Kidney glomerular epithelial cell (primary cell): ENCODE measurements around the gene TRIM24.

Experiments used
- DNase-seq: peaks from one replicate; lab custom pipeline; 2025; lab: John Stamatoyannopoulos, UW

Gene TRIM24

DNA sequence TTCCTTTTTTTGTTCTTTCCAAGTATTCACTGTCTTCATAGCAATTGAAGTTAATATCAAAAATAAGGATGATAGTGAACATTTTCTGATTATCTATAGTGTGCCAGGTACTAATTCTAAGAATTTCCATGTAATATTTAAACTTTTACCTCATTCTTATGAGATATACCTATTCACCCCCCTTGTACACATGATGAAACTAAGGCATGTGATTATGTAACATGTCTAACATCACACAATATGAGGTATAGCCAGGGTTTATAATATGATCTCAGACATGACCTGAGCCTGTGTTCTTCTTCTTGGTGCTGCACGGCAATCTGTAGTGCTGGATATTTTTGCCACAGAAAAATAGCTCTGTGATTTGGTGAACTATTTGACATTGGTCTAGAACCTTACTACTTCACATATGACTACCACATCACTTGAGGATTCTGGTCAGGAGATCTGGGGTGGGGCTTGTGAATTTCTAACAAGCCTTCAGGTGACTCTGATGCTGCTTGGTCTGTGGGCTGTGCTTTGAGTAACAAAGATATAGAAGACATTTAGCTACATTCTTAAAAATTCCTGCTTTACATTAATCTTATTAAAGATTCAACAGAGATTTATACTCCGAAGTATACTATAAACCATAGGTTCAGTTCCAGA, 79.1 kb downstream of the TRIM24 start:
- DNase-seq, result no peak

DNA sequence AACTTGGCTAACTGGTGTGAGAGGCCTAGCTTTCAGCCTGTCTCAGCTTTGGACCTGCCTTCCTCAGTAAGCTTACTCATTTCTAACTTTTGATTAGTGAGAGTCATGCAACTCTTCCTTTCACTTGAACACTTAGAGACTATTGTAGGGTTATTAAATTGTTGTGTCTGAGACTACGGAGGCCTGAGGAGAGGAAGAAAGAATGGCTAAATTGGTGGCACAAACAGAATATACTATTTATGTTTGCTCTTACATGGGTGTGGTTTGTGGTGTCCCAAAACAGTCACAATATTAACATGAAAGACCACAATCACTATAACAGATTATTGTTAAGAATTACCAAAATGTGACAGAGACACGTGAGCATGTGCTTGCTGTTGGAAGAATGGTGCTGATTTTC, 82.1 kb downstream of the TRIM24 start:
- no peak for DNase-seq

DNA sequence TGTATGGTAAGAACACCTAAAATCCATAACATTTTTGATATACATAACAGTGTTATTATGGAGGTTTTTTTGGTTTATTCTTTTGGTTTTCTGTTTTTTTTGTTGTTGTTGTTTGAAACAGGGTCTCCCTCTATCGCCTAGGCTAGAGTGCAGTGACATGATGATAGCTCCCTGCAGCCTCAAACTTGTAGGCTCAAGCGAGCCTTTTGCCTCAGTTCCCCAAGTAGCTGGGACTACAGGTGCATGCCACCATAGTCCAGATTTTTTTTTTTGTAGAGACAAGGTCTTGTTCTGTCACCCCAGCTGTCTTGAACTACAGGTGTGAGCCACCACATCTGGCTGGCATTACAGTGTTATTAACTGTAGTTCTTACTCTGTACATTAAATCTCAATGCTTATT, 83.7 kb downstream of the TRIM24 start:
- no peak for DNase-seq

DNA sequence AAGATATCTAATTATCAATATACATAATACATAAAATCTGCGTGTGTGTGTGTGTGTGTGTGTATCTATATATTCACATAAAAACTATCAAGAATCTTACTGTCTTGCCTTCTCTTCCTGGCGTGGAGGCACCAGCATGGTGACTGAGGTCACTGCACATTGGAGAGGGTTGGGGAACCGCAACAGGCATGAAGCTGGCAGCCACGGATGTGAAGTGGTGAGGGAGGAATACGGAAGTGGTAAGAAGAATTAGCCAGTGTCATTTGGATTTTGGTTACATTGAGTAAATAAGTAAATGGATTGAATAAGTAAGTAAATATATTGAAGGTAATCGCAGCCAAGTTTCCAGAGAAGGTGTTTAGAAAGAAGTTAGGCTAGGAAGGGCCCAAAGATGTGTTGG, 85.1 kb downstream of the TRIM24 start:
- DNase-seq, result no peak

DNA sequence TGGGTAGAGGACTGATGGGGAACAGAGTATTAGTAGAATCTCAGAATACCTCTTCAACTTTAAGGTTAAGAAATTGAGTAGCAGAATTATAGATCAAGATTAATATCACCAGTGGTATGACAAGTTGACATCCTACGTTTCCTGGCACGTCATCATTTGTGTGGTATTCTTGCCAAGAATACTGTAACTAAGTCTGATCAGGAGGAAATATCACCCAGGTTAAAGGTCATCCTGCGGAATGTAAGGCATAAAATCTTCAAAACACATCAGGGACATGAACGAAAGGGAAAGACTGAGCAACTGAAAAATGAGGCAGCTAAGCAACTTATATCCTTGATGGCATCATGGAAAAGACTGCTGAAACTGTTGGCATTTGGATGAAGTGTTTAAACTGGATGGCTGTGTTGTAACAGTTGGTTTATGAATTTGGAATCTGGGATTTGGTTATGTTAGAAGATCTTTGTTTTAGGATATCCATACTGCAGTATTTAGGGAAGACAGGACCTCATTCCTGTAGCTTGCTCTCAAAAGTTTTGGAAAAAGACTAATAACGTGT, 86.1 kb downstream of the TRIM24 start:
- DNase-seq, result no peak

DNA sequence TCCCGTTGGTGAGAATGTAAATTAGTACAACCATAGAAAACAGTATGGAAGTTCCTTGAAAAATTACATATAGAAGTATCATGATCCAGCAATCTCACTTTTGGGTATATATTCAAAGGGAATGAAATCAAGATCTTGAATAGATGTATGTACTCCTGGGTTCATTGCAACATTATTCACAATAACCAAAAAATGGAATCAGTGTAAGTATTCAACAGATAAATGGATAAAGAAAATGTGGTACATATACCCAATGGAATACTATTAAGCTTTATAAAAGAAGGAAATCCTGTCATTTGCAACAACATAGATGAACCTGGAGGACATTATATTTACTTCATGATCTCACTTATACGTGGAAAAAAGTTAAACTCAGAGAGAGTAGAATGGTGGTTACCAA, 86.8 kb downstream of the TRIM24 start:
- no peak for DNase-seq

DNA sequence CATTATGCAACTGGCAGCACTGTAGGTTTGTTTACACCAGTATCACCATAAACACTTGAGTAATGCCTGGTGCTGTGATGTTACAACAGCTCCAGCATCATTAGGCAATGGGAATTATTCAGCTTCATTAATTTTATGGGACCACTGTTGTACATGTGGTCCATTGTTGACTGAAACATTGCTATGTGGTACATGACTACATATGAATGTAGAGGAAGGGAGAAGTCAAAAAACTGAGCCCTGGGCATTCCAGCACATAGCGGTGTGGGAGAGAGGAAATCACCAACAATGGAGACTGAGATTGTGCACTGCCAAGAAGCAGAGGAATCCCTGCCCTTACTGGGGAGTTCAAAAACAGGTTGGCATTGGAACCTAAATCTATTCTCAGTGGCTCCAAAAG, 89.0 kb downstream of the TRIM24 start:
- DNase-seq, result no peak

DNA sequence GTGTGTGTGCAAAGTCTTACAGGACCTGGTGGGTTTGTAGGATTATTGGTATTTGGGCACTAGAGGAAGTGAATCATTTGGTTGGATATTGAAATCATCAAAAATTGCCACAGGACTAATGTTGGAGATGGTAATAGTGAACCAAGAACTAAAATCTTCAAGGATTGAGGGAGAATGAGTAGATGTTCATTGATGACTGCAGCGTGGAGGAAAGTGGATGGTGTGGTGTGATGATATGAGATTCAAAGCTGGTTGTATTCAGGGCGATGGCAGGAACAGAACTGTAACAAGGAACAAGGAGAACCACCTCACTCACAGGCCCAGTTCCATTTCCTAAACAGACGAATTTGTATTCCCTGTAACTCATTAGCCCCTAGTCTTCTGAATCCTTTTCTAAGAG, 90.3 kb downstream of the TRIM24 start:
- DNase-seq, result no peak

DNA sequence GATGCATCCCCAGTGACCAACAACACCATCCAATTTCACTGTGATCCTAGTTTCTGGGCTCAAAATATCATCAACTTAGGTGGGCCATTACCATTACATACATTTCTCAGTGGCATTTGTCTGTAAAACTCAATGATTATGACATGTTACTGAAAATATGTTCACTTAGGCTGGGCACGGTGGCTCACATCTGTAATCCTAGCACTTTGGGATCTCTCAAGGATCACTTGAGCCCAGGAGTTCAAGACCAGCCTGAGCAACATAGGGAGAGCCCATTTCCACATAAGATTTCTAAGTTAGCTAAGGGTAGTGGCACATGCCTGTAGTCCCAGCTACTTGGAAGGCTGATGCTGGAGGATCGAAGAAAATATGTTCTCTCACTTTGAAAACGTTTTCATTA, 91.0 kb downstream of the TRIM24 start:
- no peak for DNase-seq

DNA sequence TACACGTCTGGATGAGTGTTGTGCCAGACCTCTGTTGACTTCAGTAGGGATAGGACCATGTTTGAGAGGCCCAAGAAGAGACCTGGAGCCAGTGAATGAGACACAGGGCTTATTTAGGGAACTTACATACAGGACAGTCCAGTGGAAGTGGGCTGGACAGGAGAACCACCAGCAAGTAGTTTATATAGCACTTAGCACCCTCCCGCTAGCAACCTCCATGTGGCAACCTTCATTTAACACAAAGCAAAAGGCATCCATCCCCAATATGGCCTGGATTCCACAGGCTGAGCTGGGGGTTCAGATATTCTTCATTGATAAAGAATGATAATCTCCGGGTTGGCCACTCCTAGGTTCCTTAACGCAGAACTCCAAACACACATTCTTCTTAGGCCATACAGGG, 93.7 kb downstream of the TRIM24 start:
- no peak for DNase-seq

DNA sequence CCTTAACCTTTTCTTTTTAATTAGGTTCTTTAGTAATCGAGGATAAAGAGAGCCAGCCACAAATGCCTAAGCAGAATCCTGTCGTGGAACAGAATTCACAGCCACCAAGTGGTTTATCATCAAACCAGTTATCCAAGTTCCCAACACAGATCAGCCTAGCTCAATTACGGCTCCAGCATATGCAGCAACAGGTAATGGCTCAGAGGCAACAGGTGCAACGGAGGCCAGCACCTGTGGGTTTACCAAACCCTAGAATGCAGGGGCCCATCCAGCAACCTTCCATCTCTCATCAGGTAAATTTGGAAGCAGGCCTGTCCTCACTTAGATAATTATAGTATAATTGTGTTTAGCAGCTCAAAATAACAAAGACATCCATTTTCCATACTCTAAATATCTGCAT, 94.6 kb downstream of the TRIM24 start:
- no peak for DNase-seq

DNA sequence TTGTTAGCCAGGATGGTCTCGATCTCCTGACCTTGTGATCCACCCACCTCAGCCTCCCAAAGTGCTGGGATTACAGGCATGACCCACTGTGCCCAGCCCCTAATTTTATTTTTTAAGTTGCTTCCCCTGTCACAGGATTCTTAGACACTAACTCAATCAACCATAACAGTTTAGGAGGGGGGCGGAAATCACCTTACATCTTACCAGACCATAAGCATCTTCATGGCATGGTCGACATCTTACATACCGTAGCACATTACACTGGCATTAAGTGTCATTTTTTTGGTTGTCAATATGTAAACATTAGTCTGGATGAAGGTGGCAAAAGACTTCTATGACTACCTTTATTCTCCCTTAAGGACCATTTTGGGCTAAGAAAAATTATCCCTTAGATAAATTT, 95.6 kb downstream of the TRIM24 start:
- no peak for DNase-seq

DNA sequence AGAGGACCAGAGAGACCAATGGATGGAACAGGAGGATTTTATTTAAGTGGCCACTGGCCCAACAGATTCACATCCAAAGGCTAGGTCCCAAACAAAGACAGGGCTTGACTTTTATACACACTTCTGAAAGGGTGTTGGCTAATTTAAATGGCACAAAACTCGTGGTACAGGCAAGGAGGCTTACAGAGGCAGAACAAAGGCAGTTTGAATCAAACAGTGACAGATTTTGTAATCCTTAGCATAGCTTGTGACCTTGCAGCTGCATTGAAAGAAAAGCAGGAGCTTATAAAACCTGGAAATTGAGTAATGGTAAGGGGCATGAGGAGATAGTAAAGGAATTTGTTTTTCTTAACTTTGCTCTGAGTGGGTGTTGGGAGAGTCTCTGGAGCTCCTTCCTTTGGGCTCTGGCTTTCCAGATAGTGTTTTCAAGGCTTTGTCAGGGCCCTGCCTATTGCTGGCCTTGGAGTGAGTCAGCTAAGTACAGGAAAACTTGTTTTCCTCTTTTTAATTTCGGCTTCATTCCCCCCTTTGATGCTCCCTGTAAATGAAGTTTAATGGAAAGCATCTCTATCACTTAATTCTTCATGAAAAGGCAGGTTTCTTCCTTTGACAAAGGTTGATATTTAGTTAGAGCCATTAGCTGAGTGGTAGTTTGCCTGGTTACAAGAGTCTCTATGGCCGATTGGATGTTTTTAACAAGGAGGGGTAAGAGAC, 96.9 kb downstream of the TRIM24 start:
- no peak for DNase-seq

DNA sequence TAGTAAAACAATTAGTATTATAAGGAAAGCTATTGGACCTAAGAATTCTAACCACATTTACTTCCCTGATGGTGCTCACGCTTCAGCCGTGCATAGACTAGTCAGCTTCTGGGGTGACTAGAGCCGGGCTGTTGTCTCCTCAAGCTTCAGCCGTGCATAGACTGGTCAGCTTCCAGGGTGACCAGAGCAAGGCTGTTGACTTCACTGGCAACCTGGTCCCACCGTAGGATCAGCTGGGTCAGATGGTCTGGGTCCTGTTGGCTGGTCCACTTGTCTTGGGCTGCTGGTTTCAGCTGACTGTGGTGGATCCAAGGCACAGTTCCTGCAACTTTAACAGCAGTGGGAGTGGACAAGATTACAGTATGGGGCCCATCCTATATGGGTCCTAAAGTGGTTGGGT, 99.4 kb downstream of the TRIM24 start:
- no peak for DNase-seq

DNA sequence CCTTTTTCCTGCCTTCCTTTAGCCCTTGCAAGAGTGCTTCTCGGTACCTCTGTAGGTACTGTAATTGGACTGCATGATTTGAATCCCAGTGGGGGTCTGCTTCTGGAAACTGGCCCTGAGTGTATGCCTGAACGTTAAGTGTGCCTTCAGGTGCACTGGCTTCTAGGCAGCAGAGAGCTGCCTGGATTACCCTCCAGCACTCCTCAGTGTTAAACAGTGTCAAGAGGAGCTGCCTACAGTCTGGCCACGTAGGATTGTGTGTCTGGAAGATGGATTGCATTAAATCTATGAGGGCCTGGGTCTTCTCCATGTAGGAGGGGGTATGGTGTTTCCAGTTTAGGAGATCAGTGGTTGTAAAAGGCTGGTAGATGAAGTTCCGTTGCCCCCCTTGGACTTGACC, 103.7 kb downstream of the TRIM24 start:
- DNase-seq, result no peak

DNA sequence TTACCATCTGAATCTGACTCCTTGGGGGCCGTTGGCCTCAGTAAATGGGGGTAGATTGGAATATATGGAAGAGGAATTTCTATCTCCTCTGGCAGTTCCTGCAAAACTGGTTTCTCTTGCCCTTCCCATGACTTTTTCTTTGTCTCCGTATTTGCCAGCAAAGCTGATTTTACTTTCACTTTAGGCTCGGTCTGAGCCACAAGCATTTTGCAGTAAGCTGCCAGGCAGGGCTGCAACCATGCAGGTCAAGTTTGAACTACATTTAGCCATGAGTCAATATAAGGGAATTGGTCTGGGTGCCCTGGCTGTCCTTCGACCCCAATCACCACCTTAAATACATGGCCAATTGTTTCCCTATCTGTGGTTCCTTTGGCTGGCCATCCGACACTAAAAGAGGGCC, 104.3 kb downstream of the TRIM24 start:
- no peak for DNase-seq

DNA sequence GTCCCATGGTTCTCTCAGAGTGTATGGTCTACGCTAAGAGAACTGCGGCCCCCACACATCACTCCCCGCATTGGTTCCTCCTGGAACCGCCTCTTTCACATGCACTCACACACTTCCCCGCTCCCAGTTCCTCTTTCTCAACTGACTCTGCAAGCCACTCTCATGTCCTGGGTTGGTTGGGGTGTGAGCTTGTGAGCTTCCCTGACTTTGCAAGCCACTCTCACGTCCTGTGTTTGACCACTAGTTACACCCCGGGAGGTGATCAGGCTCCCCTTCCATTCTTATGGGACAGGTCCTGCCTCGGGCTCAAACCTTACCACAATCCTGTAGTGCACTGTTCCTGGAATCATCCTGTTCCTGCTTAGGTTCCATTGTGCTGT, 105.0 kb downstream of the TRIM24 start:
- DNase-seq, result no peak

DNA sequence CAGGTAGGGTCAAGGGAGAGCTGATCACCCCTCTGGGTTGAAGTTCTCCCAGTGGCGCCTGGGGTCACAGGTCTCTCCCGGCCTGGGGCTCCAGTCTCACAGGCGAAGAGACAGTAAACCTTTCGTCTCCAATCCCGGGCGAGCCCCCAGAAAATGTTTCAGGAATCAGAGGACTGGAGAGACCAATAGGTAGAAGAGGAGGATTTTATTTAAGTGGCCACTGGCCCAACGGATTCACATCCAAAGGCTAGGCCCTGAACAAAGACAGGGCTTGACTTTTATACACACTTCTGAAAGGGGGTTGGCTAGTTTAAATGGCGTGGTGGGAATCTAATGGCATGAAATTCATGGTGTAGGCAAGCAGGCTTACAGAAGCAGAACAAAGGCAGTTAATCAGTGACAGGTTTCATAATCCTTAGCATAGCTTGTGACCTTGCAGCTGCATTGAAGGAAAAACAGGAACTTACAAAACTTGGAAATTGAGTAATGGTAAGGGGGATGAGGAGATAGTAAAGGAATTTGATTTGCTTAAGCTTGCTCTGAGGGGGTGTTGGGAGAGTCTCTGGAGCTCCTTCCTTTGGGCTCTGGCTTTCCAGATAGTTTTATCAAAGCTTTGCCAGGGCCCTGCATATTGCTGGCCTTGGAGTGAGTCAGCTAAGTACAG, 105.5 kb downstream of the TRIM24 start:
- peak; percentile 58 for DNase-seq

DNA sequence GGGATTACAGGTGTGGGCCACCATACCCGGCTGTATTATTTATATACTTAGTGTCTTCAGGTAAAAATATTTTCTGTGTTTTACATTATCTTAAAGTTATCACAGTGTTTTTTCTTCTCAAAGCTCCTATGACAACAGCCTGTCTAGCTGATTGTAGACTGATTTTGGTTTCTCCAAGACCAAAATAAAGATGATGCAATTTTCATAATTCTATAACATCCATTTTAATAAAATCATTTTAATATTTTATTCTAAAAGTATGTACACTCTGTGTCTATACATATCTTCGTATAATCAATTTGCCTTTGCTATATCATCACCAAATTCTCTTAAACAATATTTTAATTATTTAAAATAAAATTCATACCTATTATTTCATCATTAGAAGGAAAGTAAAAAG, 108.6 kb downstream of the TRIM24 start:
- DNase-seq, result no peak

DNA sequence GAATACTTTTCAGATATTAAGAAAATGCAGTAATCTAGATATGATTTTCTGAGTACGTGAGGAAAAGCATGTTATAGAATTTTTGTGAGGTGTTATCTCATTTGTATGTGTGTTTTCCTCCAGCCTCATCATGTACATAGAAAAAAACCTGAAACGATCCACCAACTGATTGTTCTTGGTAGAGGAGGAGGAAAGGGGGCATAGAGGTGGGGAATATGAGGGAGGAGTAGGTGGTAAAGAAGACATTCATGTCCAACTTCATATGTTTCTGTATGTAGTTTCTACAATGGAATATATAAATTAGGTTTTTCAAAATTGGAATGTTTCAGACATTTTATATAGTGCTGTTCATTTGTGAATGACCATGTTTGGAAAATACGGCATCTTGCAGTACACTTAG, 109.4 kb downstream of the TRIM24 start:
- DNase-seq, result no peak

DNA sequence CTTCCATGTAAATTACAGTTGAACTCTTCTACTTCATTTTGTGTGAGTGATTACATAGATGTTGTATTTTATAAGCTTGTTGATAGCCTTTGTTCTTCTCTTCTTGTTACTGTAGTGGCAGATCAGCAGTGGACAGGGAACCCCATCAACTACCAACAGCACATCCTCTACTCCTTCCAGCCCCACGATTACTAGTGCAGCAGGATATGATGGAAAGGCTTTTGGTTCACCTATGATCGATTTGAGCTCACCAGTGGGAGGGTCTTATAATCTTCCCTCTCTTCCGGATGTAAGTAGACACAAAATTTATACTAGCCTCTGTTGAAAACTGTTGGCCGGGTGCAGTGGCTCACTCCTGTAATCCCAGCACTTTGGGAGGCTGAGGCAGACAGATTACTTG, 110.7 kb downstream of the TRIM24 start:
- no peak for DNase-seq

DNA sequence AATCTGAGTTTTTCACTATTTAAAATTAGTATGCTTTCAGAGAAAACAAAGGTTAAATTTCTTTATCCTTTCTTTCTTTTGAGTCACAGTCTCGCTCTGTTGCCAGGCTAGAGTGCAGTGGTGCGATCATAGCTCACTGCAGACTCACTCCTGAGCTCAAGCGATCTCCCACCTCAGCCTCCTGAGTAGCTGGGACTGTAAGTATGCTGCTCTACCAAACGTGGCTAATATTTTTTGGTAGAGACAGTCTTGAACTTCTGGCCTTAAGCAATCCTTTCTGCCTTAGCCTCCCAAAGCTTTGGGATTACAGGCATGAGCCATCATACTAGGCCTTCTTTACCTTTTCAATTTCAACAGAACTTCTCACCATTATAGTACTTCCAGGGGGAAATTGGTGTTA, 113.7 kb downstream of the TRIM24 start:
- DNase-seq, result no peak

DNA sequence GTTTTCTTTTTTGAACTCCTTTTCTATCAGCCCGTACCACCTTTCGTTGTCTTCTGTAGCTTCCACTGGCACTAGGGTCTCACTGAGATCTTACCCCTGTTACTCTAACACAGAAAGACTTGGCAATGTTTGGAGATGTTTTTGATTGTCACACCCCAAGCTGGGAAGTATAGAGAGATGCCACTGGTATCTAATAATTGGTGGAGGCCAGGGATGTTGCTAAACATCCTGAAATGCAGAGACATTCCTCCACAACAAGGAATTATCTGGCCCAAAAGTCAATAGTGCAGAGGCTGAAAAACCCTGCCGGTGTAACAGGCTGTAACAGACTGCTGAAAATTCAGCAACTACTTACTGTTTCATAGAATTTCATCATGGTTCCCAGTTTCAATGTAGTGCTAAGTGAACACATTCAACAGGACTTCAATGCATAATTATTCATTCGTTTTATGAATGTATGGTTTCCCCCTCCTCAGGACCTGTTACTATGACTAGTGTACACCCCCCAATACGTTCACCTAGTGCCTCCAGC, 115.9 kb downstream of the TRIM24 start:
- no peak for DNase-seq
